Measurements from ENCODE around the gene IRF1. TPM values are rescaled to one million over a fixed set of nuclear protein-coding genes. Genes with fewer than 3 reads are reported as not detected.

IRF1 gene
- total RNA-seq, 4 donors from 2014 or later: 40.8 to 86.9 (median 65.5) TPM

DNA sequence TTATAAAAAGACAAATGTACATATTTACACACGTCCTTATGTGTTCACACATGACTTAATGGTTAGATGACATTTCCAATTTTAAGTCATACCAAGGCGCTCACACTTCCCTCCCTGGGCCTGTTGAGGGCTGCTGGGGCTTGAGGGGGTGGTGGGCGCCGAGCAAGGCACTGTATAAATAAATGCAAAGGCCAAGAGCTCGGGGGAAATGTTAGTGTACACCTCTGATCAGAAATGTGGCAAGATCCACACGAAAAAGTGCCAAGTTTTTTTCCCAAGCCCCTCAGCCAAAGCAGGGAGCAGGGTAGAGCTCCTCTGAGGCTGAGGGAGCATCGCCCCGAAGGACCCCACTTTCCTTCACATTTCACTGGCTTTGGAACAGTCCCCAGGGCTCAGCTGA lies 7.5 kb downstream of the IRF1 start:
- peak; percentile 5 for DNase-seq
- WGBS, 2 donors (ENCODE audit: low coverage in 1 of 2): 81 to 85% methylated on average over 5 to 8 of the region's 8 CpGs
- Histone ChIP-seq H3K4me3 (no peak overlapping the region), H3K36me3 (peaks cover 0 to 45% (median 33%) of the 10 kb centered on the region in 4 donors), H3K9me3 (no peaks in the 10 kb centered on the region), H3K27me3 (no peaks in the 10 kb centered on the region), H3K4me1 (peaks cover 23 to 50% (median 29%) of the 10 kb centered on the region in 4 donors), H3K27ac (no peak overlapping the region)
- intact Hi-C loops (cut with DNase I; ENCODE audit: low total_unique reads) (no loop called here), in situ Hi-C loops (cut with MboI; ENCODE audit: low pct_ligation_motif_present in 1 of 4, low pct_unique_long_range_greater_than_20kb in 1 of 4, low sequenced_read_pairs in 3 of 4) (no loop called here)
- TF ChIP-seq POLR2AphosphoS5 (IDR thresholded peaks at IDR 0.05): no peak
- TF ChIP-seq, protein P1, sequence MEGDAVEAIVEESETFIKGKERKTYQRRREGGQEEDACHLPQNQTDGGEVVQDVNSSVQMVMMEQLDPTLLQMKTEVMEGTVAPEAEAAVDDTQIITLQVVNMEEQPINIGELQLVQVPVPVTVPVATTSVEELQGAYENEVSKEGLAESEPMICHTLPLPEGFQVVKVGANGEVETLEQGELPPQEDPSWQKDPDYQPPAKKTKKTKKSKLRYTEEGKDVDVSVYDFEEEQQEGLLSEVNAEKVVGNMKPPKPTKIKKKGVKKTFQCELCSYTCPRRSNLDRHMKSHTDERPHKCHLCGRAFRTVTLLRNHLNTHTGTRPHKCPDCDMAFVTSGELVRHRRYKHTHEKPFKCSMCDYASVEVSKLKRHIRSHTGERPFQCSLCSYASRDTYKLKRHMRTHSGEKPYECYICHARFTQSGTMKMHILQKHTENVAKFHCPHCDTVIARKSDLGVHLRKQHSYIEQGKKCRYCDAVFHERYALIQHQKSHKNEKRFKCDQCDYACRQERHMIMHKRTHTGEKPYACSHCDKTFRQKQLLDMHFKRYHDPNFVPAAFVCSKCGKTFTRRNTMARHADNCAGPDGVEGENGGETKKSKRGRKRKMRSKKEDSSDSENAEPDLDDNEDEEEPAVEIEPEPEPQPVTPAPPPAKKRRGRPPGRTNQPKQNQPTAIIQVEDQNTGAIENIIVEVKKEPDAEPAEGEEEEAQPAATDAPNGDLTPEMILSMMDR (IDR thresholded peaks at IDR 0.05): no peak
- no peak for TF ChIP-seq POLR2A (IDR thresholded peaks at IDR 0.05)
- TF ChIP-seq EP300 (IDR thresholded peaks at IDR 0.05; ENCODE audit: low read depth): no peak

DNA sequence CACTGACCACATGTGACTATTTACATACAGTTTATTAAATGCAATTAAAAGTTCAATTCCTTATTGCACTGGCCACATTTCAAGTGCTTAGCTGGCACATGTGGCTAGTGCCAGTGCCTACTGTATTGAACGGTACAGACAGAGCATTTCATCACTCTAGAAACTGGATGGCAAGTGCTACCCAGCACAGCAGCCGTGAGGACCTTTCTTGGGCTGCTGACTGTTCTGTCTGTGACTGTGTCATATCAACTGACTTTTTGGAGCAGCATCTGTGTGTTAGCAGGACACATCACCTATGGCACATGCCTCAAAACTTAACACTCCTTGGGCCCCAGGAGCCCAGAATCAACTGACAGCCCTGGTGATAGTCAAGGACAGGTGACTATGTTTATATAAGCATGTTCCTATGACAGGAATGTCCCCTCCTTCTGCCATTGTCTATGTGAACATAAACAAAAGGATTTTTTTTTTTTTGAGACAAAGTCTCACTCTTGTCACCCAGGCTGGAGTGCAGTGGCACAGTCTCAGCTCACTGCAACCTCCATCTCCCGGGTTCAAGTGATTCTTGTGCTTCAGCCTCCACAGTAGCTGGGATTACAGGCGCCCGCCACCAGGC lies 8.9 kb downstream of the IRF1 start:
- in situ Hi-C loops (cut with MboI; ENCODE audit: low pct_ligation_motif_present in 1 of 4, low pct_unique_long_range_greater_than_20kb in 1 of 4, low sequenced_read_pairs in 3 of 4): no loop called here
- 73 to 78% methylated on average over 5 of the region's 5 CpGs for WGBS, 2 donors (ENCODE audit: low coverage in 1 of 2)
- intact Hi-C loops (cut with DNase I; ENCODE audit: low total_unique reads): no loop called here
- DNase-seq: no peak
- Histone ChIP-seq H3K27me3 (no peaks in the 10 kb centered on the region), H3K27ac (peak overlapping the region in 1 of 4 donors; percentile 7), H3K9me3 (no peaks in the 10 kb centered on the region), H3K36me3 (peaks cover 0 to 36% (median 26%) of the 10 kb centered on the region in 4 donors), H3K4me1 (peaks cover 25 to 49% (median 27%) of the 10 kb centered on the region in 4 donors), H3K4me3 (no peak overlapping the region)
- no peak for TF ChIP-seq EP300 (IDR thresholded peaks at IDR 0.05; ENCODE audit: low read depth)
- peak in 1 of 3 donors; percentile 17 for TF ChIP-seq POLR2AphosphoS5 (IDR thresholded peaks at IDR 0.05)

DNA sequence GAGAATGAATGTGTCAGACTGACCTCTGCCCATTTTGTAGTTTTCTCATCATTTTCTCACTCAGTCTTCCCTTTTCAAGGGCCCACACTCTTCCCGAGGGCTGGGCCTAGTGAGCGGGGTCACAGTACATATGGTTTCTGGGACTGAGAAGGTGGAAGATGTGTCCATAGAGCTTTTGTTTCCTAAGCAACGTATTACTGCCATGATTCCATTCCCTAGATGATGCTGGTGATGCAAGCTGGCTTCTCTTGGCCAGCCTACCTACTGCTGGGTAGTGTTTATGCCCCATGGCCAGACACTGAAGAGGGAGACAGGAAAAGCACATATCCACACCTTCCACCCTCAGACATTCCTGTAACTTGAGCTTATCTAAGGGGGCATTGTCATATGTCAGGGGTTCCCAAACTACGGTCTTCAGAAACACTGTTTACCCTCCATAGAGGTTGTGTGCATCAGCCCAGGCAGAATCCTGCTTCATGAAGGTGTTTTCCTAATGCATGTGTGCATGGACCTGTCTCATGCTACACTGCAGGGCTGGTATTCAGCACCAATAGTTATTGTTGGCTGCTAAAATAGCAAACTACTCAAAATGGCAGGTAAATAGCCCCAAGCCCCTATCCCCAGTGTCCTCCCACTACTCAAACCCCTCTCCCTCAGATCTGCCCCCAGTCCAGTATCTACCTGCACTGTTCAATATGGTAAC lies 9.5 kb downstream of the IRF1 start:
- no peaks in the 10 kb centered on the region for H3K9me3 ChIP-seq
- in situ Hi-C loops (cut with MboI; ENCODE audit: low pct_ligation_motif_present in 1 of 4, low pct_unique_long_range_greater_than_20kb in 1 of 4, low sequenced_read_pairs in 3 of 4) (no loop called here), intact Hi-C loops (cut with DNase I; ENCODE audit: low total_unique reads) (no loop called here)
- H3K36me3 ChIP-seq: peaks cover 0 to 30% (median 21%) of the 10 kb centered on the region in 4 donors
- H3K4me1 ChIP-seq: peaks cover 24 to 47% (median 31%) of the 10 kb centered on the region in 4 donors
- TF ChIP-seq EP300 (IDR thresholded peaks at IDR 0.05; ENCODE audit: low read depth): no peak
- peak in 1 of 3 donors; percentile 26 for TF ChIP-seq POLR2AphosphoS5 (IDR thresholded peaks at IDR 0.05)
- no peak for DNase-seq
- no peaks in the 10 kb centered on the region for H3K27me3 ChIP-seq
- H3K4me3 ChIP-seq: no peak overlapping the region
- 79 to 92% methylated on average over 2 to 4 of the region's 4 CpGs for WGBS, 2 donors (ENCODE audit: low coverage in 1 of 2)
- peak overlapping the region in 1 of 4 donors; percentile 7 for H3K27ac ChIP-seq

DNA sequence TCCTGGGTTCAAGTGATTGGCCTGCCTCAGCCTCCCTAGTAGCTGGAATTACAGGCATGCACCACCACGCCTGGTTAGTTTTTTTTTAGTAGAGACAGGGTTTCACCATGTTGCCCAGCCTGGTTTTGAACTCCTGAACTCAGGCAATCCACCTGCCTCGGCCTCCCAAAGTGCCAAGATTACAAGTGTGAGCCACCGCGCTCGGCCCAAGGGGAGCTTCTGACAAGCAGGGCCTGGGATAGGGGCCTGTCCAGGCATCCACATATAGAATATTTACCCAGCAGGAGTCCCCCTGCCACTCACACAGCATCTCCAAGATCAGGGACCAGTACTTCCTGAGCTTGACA lies 10.1 kb downstream of the IRF1 start:
- Histone ChIP-seq H3K4me1 (peaks cover 27 to 50% (median 35%) of the 10 kb centered on the region in 4 donors), H3K9me3 (no peaks in the 10 kb centered on the region), H3K4me3 (no peak overlapping the region), H3K27ac (peak overlapping the region in 1 of 4 donors; percentile 7), H3K36me3 (peaks cover 0 to 26% (median 18%) of the 10 kb centered on the region in 4 donors), H3K27me3 (no peaks in the 10 kb centered on the region)
- TF ChIP-seq POLR2AphosphoS5 (IDR thresholded peaks at IDR 0.05) (no peak), EP300 (IDR thresholded peaks at IDR 0.05; ENCODE audit: low read depth) (no peak), POLR2A (IDR thresholded peaks at IDR 0.05) (no peak)
- TF ChIP-seq, protein P1 (IDR thresholded peaks at IDR 0.05): no peak
- no peak for DNase-seq
- intact Hi-C loops (cut with DNase I; ENCODE audit: low total_unique reads) (no loop called here), in situ Hi-C loops (cut with MboI; ENCODE audit: low pct_ligation_motif_present in 1 of 4, low pct_unique_long_range_greater_than_20kb in 1 of 4, low sequenced_read_pairs in 3 of 4) (no loop called here)
- 90% methylated on average over 5 of the region's 5 CpGs; no CpG with 5 or more reads in 1 of the 2 donors for WGBS, 2 donors (ENCODE audit: low coverage in 1 of 2)

DNA sequence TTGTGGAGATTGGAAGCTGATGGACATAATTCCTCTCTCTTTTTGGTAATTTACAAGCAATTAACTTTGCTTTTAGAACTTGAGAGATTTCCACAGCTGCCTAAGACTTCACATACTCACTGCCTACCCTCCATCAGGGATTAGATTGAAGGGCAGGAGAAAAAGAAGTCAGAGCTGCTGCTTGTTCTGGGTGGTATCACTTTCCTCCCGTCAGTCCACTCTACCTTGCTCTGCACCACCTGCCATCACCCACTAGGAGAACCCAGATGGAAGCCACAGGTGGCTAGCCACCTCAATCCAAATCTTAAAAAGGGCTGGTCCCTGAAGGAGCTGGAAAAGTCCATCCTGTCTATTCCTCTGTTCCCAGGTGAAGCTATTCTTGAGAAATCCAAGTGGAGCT lies 10.5 kb downstream of the IRF1 start:
- intact Hi-C loops (cut with DNase I; ENCODE audit: low total_unique reads): no loop called here
- H3K36me3 ChIP-seq: peaks cover 0 to 21% (median 15%) of the 10 kb centered on the region in 4 donors
- H3K27me3 ChIP-seq: no peaks in the 10 kb centered on the region
- peak overlapping the region in 2 of 4 donors; percentile 11 to 20 for H3K27ac ChIP-seq
- 80 to 84% methylated on average over 1 of the region's 1 CpG for WGBS, 2 donors (ENCODE audit: low coverage in 1 of 2)
- TF ChIP-seq POLR2AphosphoS5 (IDR thresholded peaks at IDR 0.05) (no peak), POLR2A (IDR thresholded peaks at IDR 0.05) (no peak), EP300 (IDR thresholded peaks at IDR 0.05; ENCODE audit: low read depth) (no peak)
- TF ChIP-seq, protein P1 (IDR thresholded peaks at IDR 0.05): no peak
- no peak overlapping the region for H3K4me3 ChIP-seq
- DNase-seq: no peak
- in situ Hi-C loops (cut with MboI; ENCODE audit: low pct_ligation_motif_present in 1 of 4, low pct_unique_long_range_greater_than_20kb in 1 of 4, low sequenced_read_pairs in 3 of 4): no loop called here
- H3K9me3 ChIP-seq: no peaks in the 10 kb centered on the region
- H3K4me1 ChIP-seq: peaks cover 29 to 51% (median 40%) of the 10 kb centered on the region in 4 donors

Measured in transverse colon (tissue), 4 donors.